ENCODE results near the gene SRCIN1.

Gene SRCIN1

GRCh38 chr17:38597375-38597774, 8.4 kb downstream of the SRCIN1 start:
- no peaks in the 10 kb centered on the region for H3K9me3 ChIP-seq (ENCODE audit: control insufficient read depth, low read length)
- H3K36me3 ChIP-seq (ENCODE audit: control insufficient read depth, insufficient read depth, low read length): no peaks in the 10 kb centered on the region
- no peak overlapping the region for H3K27ac ChIP-seq (ENCODE audit: low read depth, low read length, severe bottlenecking)
- WGBS, 2 experiments (ENCODE audit: insufficient coverage in 2 of 2): 88% methylated on average over 1 of the region's 1 CpG; no CpG with 5 or more reads in 1 of the 2 experiments
- H3K4me3 ChIP-seq (ENCODE audit: extremely low read depth, insufficient read depth, low read length, poor library complexity, severe bottlenecking): no peak overlapping the region
- H3K4me1 ChIP-seq (ENCODE audit: control insufficient read depth, insufficient read depth, low read length, poor library complexity, severe bottlenecking): peaks cover 17% of the 10 kb centered on the region

GRCh38 chr17:38596651-38597050, 9.1 kb downstream of the SRCIN1 start:
- Histone ChIP-seq H3K9me3 (ENCODE audit: control insufficient read depth, low read length) (no peaks in the 10 kb centered on the region), H3K36me3 (ENCODE audit: control insufficient read depth, insufficient read depth, low read length) (no peaks in the 10 kb centered on the region), H3K4me3 (ENCODE audit: extremely low read depth, insufficient read depth, low read length, poor library complexity, severe bottlenecking) (no peak overlapping the region), H3K4me1 (ENCODE audit: control insufficient read depth, insufficient read depth, low read length, poor library complexity, severe bottlenecking) (peaks cover 16% of the 10 kb centered on the region), H3K27ac (ENCODE audit: low read depth, low read length, severe bottlenecking) (no peak overlapping the region)
- 65 to 82% methylated on average over 2 of the region's 2 CpGs for WGBS, 2 experiments (ENCODE audit: insufficient coverage in 2 of 2)

- Histone ChIP-seq H3K27ac (ENCODE audit: low read depth, low read length, severe bottlenecking) (no peak overlapping the region), H3K9me3 (ENCODE audit: control insufficient read depth, low read length) (no peaks in the 10 kb centered on the region), H3K36me3 (ENCODE audit: control insufficient read depth, insufficient read depth, low read length) (no peaks in the 10 kb centered on the region), H3K4me1 (ENCODE audit: control insufficient read depth, insufficient read depth, low read length, poor library complexity, severe bottlenecking) (peaks cover 15% of the 10 kb centered on the region), H3K4me3 (ENCODE audit: extremely low read depth, insufficient read depth, low read length, poor library complexity, severe bottlenecking) (no peak overlapping the region)
- WGBS, 2 experiments (ENCODE audit: insufficient coverage in 2 of 2): 54 to 61% methylated on average over 7 to 9 of the region's 9 CpGs
These were observed 9.9 kb downstream of the SRCIN1 start for GRCh38 chr17:38595892-38596291.

- WGBS, 2 experiments (ENCODE audit: insufficient coverage in 2 of 2): 77 to 79% methylated on average over 7 to 12 of the region's 13 CpGs
- Histone ChIP-seq H3K4me3 (ENCODE audit: extremely low read depth, insufficient read depth, low read length, poor library complexity, severe bottlenecking) (no peak overlapping the region), H3K9me3 (ENCODE audit: control insufficient read depth, low read length) (no peaks in the 10 kb centered on the region), H3K27ac (ENCODE audit: low read depth, low read length, severe bottlenecking) (no peak overlapping the region), H3K36me3 (ENCODE audit: control insufficient read depth, insufficient read depth, low read length) (no peaks in the 10 kb centered on the region), H3K4me1 (ENCODE audit: control insufficient read depth, insufficient read depth, low read length, poor library complexity, severe bottlenecking) (peaks cover 13% of the 10 kb centered on the region)
These were observed 11.6 kb downstream of the SRCIN1 start for GRCh38 chr17:38594152-38594551.

GRCh38 chr17:38592487-38592886, 13.3 kb downstream of the SRCIN1 start:
- no peaks in the 10 kb centered on the region for H3K9me3 ChIP-seq (ENCODE audit: control insufficient read depth, low read length)
- no peaks in the 10 kb centered on the region for H3K36me3 ChIP-seq (ENCODE audit: control insufficient read depth, insufficient read depth, low read length)
- no peak overlapping the region for H3K27ac ChIP-seq (ENCODE audit: low read depth, low read length, severe bottlenecking)
- H3K4me3 ChIP-seq (ENCODE audit: extremely low read depth, insufficient read depth, low read length, poor library complexity, severe bottlenecking): no peak overlapping the region
- peaks cover 19% of the 10 kb centered on the region for H3K4me1 ChIP-seq (ENCODE audit: control insufficient read depth, insufficient read depth, low read length, poor library complexity, severe bottlenecking)

- Histone ChIP-seq H3K9me3 (ENCODE audit: control insufficient read depth, low read length) (no peaks in the 10 kb centered on the region), H3K27ac (ENCODE audit: low read depth, low read length, severe bottlenecking) (peak overlapping the region; percentile 23), H3K36me3 (ENCODE audit: control insufficient read depth, insufficient read depth, low read length) (no peaks in the 10 kb centered on the region), H3K4me1 (ENCODE audit: control insufficient read depth, insufficient read depth, low read length, poor library complexity, severe bottlenecking) (peaks cover 19% of the 10 kb centered on the region), H3K4me3 (ENCODE audit: extremely low read depth, insufficient read depth, low read length, poor library complexity, severe bottlenecking) (no peak overlapping the region)
- 89 to 90% methylated on average over 5 of the region's 5 CpGs for WGBS, 2 experiments (ENCODE audit: insufficient coverage in 2 of 2)
These were observed 14.0 kb downstream of the SRCIN1 start for GRCh38 chr17:38591759-38592241.

- Histone ChIP-seq H3K9me3 (ENCODE audit: control insufficient read depth, low read length) (no peaks in the 10 kb centered on the region), H3K36me3 (ENCODE audit: control insufficient read depth, insufficient read depth, low read length) (no peaks in the 10 kb centered on the region), H3K4me3 (ENCODE audit: extremely low read depth, insufficient read depth, low read length, poor library complexity, severe bottlenecking) (no peak overlapping the region), H3K27ac (ENCODE audit: low read depth, low read length, severe bottlenecking) (no peak overlapping the region), H3K4me1 (ENCODE audit: control insufficient read depth, insufficient read depth, low read length, poor library complexity, severe bottlenecking) (peaks cover 19% of the 10 kb centered on the region)
- WGBS, 2 experiments (ENCODE audit: insufficient coverage in 2 of 2): 74 to 82% methylated on average over 5 to 6 of the region's 6 CpGs
These were observed 14.6 kb downstream of the SRCIN1 start for GRCh38 chr17:38590988-38591758.

- no peaks in the 10 kb centered on the region for H3K9me3 ChIP-seq (ENCODE audit: control insufficient read depth, low read length)
- WGBS, 2 experiments (ENCODE audit: insufficient coverage in 2 of 2): 89 to 95% methylated on average over 9 to 10 of the region's 10 CpGs
- no peak overlapping the region for H3K4me3 ChIP-seq (ENCODE audit: extremely low read depth, insufficient read depth, low read length, poor library complexity, severe bottlenecking)
- H3K4me1 ChIP-seq (ENCODE audit: control insufficient read depth, insufficient read depth, low read length, poor library complexity, severe bottlenecking): peaks cover 22% of the 10 kb centered on the region
- no peaks in the 10 kb centered on the region for H3K36me3 ChIP-seq (ENCODE audit: control insufficient read depth, insufficient read depth, low read length)
- H3K27ac ChIP-seq (ENCODE audit: low read depth, low read length, severe bottlenecking): no peak overlapping the region
These were observed 16.2 kb downstream of the SRCIN1 start for GRCh38 chr17:38589462-38590114.

GRCh38 chr17:38588788-38589174, 17.0 kb downstream of the SRCIN1 start:
- H3K27ac ChIP-seq (ENCODE audit: low read depth, low read length, severe bottlenecking): no peak overlapping the region
- H3K4me3 ChIP-seq (ENCODE audit: extremely low read depth, insufficient read depth, low read length, poor library complexity, severe bottlenecking): no peak overlapping the region
- peaks cover 22% of the 10 kb centered on the region for H3K4me1 ChIP-seq (ENCODE audit: control insufficient read depth, insufficient read depth, low read length, poor library complexity, severe bottlenecking)
- H3K36me3 ChIP-seq (ENCODE audit: control insufficient read depth, insufficient read depth, low read length): no peaks in the 10 kb centered on the region
- no peaks in the 10 kb centered on the region for H3K9me3 ChIP-seq (ENCODE audit: control insufficient read depth, low read length)
- 82 to 83% methylated on average over 8 to 9 of the region's 9 CpGs for WGBS, 2 experiments (ENCODE audit: insufficient coverage in 2 of 2)

GRCh38 chr17:38587947-38588787, 17.6 kb downstream of the SRCIN1 start:
- peaks cover 22% of the 10 kb centered on the region for H3K4me1 ChIP-seq (ENCODE audit: control insufficient read depth, insufficient read depth, low read length, poor library complexity, severe bottlenecking)
- WGBS, 2 experiments (ENCODE audit: insufficient coverage in 2 of 2): 41 to 52% methylated on average over 8 to 11 of the region's 13 CpGs

More at GRCh38 chr17:38587947-38588787, 17.6 kb downstream of the SRCIN1 start:
- Histone ChIP-seq H3K27ac (ENCODE audit: low read depth, low read length, severe bottlenecking) (no peak overlapping the region), H3K9me3 (ENCODE audit: control insufficient read depth, low read length) (no peaks in the 10 kb centered on the region), H3K36me3 (ENCODE audit: control insufficient read depth, insufficient read depth, low read length) (no peaks in the 10 kb centered on the region), H3K4me3 (ENCODE audit: extremely low read depth, insufficient read depth, low read length, poor library complexity, severe bottlenecking) (no peak overlapping the region)
